HG02759 (cell line): ENCODE data around the gene LPO.

Experiments used
- ATAC-seq: cut with Tn5 transposase; IDR thresholded peaks from one replicate; pipeline ENCODE4 v1.9.1; 2021; ENCODE audit warnings: mild to moderate bottlenecking, moderate library complexity; ENCODE audit not compliant: unreplicated experiment

The LPO gene

GRCh38 chr17:58315750-58316149 lies 77.4 kb downstream of the LPO start:
- no peak for ATAC-seq

GRCh38 chr17:58316260-58316960 lies 78.0 kb downstream of the LPO start:
- ATAC-seq, result no peak

- ATAC-seq, result peak; percentile 74
These were observed 79.2 kb downstream of the LPO start for GRCh38 chr17:58317421-58318064.

- no peak for ATAC-seq
These were observed 79.7 kb downstream of the LPO start for GRCh38 chr17:58318065-58318481.
